GM18519 (cell line): Measurements from ENCODE around the gene DYDC2.
"Not testable (repeated sequence)": the region's sequence is repeated elsewhere in the genome, so short reads cannot be mapped to it uniquely, and the experiment has no call there.

Source experiments
- ATAC-seq: cut with Tn5 transposase; IDR thresholded peaks from one replicate; pipeline ENCODE4 v1.9.1; 2021; ENCODE audit warnings: mild to moderate bottlenecking, moderate library complexity; ENCODE audit not compliant: unreplicated experiment, low FRiP score

Gene DYDC2

GRCh38 chr10:80411681-80412220 lies 55.2 kb downstream of the DYDC2 start:
- no peak for ATAC-seq

GRCh38 chr10:80412486-80412885 lies 55.9 kb downstream of the DYDC2 start:
- no peak for ATAC-seq

GRCh38 chr10:80413271-80413996 lies 56.9 kb downstream of the DYDC2 start:
- no peak for ATAC-seq

- no peak for ATAC-seq
These were observed 57.7 kb downstream of the DYDC2 start for GRCh38 chr10:80414142-80414895.

GRCh38 chr10:80415734-80416478 lies 59.3 kb downstream of the DYDC2 start:
- ATAC-seq = no peak

GRCh38 chr10:80416479-80417098 lies 60.0 kb downstream of the DYDC2 start:
- ATAC-seq = no peak

- ATAC-seq = not testable (repeated sequence)
These were observed 60.7 kb downstream of the DYDC2 start for GRCh38 chr10:80417256-80417655.
